HEK293 (cell line): ENCODE results near the gene MZB1.
A peak's percentile ranks its signal among the peaks of the same experiment; 100 is the strongest.

Experiments
- CTCF ChIA-PET: fragments of 350-600 bp; formaldehyde crosslinking; extraction: SDS; loops from one replicate; lab custom pipeline; 2021; ENCODE audit warnings: antibody characterized with exemption; lab: Yijun Ruan, JAX
- POLR2A ChIA-PET: fragments of 300-600 bp; formaldehyde crosslinking; extraction: SDS; loops from one replicate; lab custom pipeline; 2020; ENCODE audit warnings: antibody characterized with exemption, inconsistent platforms; lab: Yijun Ruan, JAX
- H3K27ac ChIP-seq: fragments of 200-500 bp; sonication (Bioruptor generic); 2 replicates; pipeline ENCODE4 v1.5.1; 2014; ENCODE audit warnings: low read depth, low read length, control low read depth, inconsistent platforms; ENCODE audit errors: extremely low read depth
- H3K36me3 ChIP-seq, 2 experiments: fragments of 200-500 bp in 1 of 2; sonication (Bioruptor generic) in 1 of 2; 1 replicate in 1 of 2; 2 replicates in 1 of 2; pipeline ENCODE4 v1.5.1; 2014 to 2017; ENCODE audit warnings: inconsistent platforms in 2 of 2, low read length in 2 of 2; ENCODE audit not compliant: control insufficient read depth in 2 of 2, insufficient read depth in 1 of 2
- H3K4me1 ChIP-seq: fragments of 200-500 bp; sonication (Bioruptor generic); 2 replicates; pipeline ENCODE4 v1.5.1; 2014; ENCODE audit warnings: mild to moderate bottlenecking, low read length, inconsistent platforms; ENCODE audit not compliant: control insufficient read depth, insufficient read depth
- H3K4me3 ChIP-seq: 2 replicates; pipeline ENCODE4 v1.5.1; 2011; ENCODE audit warnings: low read depth, mild to moderate bottlenecking, control low read depth, low read length, moderate library complexity
- H3K9me3 ChIP-seq: fragments of 200-500 bp; sonication (Bioruptor generic); 2 replicates; pipeline ENCODE4 v1.5.1; 2014; ENCODE audit warnings: low read depth, low read length, inconsistent platforms; ENCODE audit not compliant: control insufficient read depth, insufficient read depth
- BCL11A ChIP-seq: fragments of 450-650 bp; formaldehyde crosslinking; IDR thresholded peaks from 2 replicates; pipeline ENCODE4 v1.5.1; 2016; ENCODE audit warnings: low read depth, missing biosample characterization, missing genetic modification characterization
- IKZF3 ChIP-seq: fragments of 450-650 bp; IDR thresholded peaks from 2 replicates; pipeline ENCODE4 v1.5.0; 2018; ENCODE audit warnings: missing biosample characterization, mild to moderate bottlenecking, missing genetic modification characterization, moderate library complexity
- KLF7 ChIP-seq: fragments of 450-650 bp; formaldehyde crosslinking; IDR thresholded peaks from 2 replicates; pipeline ENCODE4 v1.5.1; 2016; ENCODE audit warnings: missing biosample characterization, missing genetic modification characterization, borderline replicate concordance
- SP7 ChIP-seq: fragments of 450-650 bp; formaldehyde crosslinking; IDR thresholded peaks from 2 replicates; pipeline ENCODE4 v1.5.1; 2016; ENCODE audit warnings: missing biosample characterization, missing genetic modification characterization
- ZNF133 ChIP-seq: fragments of 450-650 bp; formaldehyde crosslinking; IDR thresholded peaks from 2 replicates; pipeline ENCODE4 v1.5.1; 2016; ENCODE audit warnings: missing biosample characterization, missing genetic modification characterization
- ZNF140 ChIP-seq: fragments of 450-650 bp; formaldehyde crosslinking; IDR thresholded peaks from 2 replicates; pipeline ENCODE4 v1.5.1; 2016; ENCODE audit warnings: missing biosample characterization, missing genetic modification characterization
- ZNF24 ChIP-seq: fragments of 450-650 bp; formaldehyde crosslinking; IDR thresholded peaks from 2 replicates; pipeline ENCODE4 v1.5.1; 2016; ENCODE audit warnings: missing biosample characterization, missing genetic modification characterization
- ZNF391 ChIP-seq: fragments of 450-650 bp; formaldehyde crosslinking; IDR thresholded peaks from 2 replicates; pipeline ENCODE4 v1.5.1; 2016; ENCODE audit warnings: low read depth, missing biosample characterization, missing genetic modification characterization, borderline replicate concordance
- ZNF544 ChIP-seq: fragments of 450-650 bp; formaldehyde crosslinking; IDR thresholded peaks from 2 replicates; pipeline ENCODE4 v1.5.0; 2017; ENCODE audit warnings: missing biosample characterization, missing genetic modification characterization
- ZNF549 ChIP-seq: fragments of 450-650 bp; IDR thresholded peaks from 2 replicates; pipeline ENCODE4 v1.5.1; 2018; ENCODE audit warnings: missing biosample characterization, missing genetic modification characterization, mild to moderate bottlenecking, inconsistent platforms, moderate library complexity
- ZNF624 ChIP-seq: fragments of 450-650 bp; formaldehyde crosslinking; IDR thresholded peaks from 2 replicates; pipeline ENCODE4 v1.5.1; 2017; ENCODE audit warnings: missing biosample characterization, missing genetic modification characterization
- TF ChIP-seq, protein P1 (sequence below): fragments of 450-650 bp; formaldehyde crosslinking; IDR thresholded peaks from 2 replicates; pipeline ENCODE4 v1.5.1; 2016; ENCODE audit warnings: missing biosample characterization, missing genetic modification characterization
- TF ChIP-seq, protein P2 (sequence below): fragments of 450-650 bp; formaldehyde crosslinking; IDR thresholded peaks from 2 replicates; pipeline ENCODE4 v1.5.1; 2016; ENCODE audit warnings: missing biosample characterization, missing genetic modification characterization
- TF ChIP-seq, protein P3 (sequence below): fragments of 450-650 bp; formaldehyde crosslinking; IDR thresholded peaks from 2 replicates; pipeline ENCODE4 v1.5.0; 2017; ENCODE audit warnings: missing biosample characterization, missing genetic modification characterization, borderline replicate concordance

MZB1 gene

DNA sequence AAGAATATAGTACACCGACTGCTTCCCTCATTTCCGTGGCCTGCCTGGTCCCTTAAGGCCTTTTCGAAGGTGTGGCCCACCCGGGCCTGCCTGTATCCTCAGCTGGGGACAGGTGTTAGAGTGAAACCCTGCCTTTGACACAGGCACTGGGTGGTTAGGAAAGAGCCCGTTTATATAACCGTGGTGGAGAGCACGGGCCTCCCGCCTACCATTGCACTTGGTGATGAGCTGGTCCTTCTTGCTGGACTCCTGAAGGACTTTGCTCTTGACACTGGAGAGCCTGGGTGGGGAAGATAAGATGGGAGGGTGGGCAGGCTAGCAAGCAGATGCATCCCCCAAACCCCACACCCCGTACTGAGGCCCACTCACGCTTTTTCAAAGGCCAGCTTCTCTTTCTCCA, 11.8 kb upstream of the MZB1 start:
- Histone ChIP-seq H3K27ac (no peak overlapping the region), H3K9me3 (no peaks in the 10 kb centered on the region), H3K4me1 (peaks cover 5% of the 10 kb centered on the region; the same call in 1 of the 2 replicates), H3K4me3 (no peak overlapping the region), H3K36me3 (peaks cover 0 to 12% of the 10 kb centered on the region in 2 experiments; a peak in 2 of 3 replicates)
- TF ChIP-seq IKZF3 (tag by site-specific recombination) (no peak), ZNF624 (tag by site-specific recombination) (no peak), ZNF133 (tag by site-specific recombination) (peak; percentile 72; the same call in 1 of the 2 replicates), ZNF140 (tag by site-specific recombination) (no peak)
- POLR2A ChIA-PET, result no interaction called here
- CTCF ChIA-PET, result interaction anchor here (0.6 to 2.8 kb wide), 10 partner anchors 10 to 398 kb away, joined by 3 to 18 read pairs (median 4); no protein-coding TSS in a partner anchor

DNA sequence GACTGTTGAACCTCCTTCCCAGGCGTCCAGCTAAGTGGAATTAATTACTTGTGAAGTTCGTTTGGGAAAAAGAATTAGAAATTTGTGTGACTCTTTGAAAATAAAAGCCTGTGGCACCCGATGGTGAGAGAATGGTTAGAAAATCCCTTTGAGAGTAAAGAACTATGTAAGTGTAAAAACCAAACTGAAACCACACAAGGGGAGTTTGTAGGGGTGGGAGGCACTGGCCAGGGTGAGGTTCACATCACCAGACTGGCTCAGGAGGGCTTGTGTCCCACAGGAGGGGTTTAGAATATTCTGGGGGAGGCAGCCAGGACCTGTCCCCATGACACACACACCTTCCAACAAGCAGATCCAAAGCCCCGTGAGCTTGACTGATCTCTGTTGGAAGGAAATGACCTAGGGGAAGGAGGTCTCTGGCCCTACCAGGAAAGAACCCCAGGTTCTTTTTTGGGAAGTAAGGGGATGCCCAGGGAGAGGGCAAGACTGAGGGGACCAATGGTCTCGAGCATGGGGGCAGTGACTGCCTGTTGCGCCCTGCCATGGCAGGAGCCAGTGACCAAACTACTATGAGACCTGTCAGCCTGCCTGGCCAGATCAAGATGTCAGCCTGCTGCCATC, 9.9 kb upstream of the MZB1 start:
- TF ChIP-seq SP7 (tag by site-specific recombination), result no peak
- TF ChIP-seq ZNF549 (tag by site-specific recombination), result no peak
- no peak for TF ChIP-seq ZNF24 (tag by site-specific recombination)
- POLR2A ChIA-PET, result no interaction called here
- Histone ChIP-seq H3K4me1 (peaks cover 5% of the 10 kb centered on the region; the same call in 1 of the 2 replicates), H3K27ac (no peak overlapping the region), H3K36me3 (peaks cover 0 to 12% of the 10 kb centered on the region in 2 experiments; a peak in 2 of 3 replicates), H3K9me3 (no peaks in the 10 kb centered on the region), H3K4me3 (no peak overlapping the region)
- CTCF ChIA-PET, result interaction anchor here (0.7 kb wide), 1 partner anchor 17 kb away, joined by 3 read pairs; no protein-coding TSS in a partner anchor

DNA sequence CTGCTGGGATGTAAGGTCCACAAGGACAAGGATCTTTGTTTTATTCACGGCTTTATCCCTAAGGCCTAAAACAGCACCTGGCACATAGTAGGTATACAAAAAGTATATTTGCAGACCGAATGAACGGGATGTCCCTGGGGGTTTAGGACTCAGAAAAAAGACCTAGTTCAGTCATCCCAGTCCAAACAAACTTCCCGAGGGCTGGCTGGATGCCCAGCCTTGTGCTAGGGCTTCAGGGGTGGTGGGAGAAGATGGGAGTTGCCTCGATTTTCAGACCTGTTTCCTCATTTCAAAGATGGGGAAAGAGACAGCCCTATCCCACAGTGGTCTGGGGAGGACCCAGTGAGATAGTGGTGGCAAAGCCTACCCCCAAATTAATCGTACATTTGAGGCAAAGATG, 8.2 kb upstream of the MZB1 start:
- CTCF ChIA-PET, result interaction anchor here (0.7 kb wide), 1 partner anchor 1180 kb away, joined by 3 read pairs; no protein-coding TSS in a partner anchor
- no peaks in the 10 kb centered on the region for H3K9me3 ChIP-seq

More for the DNA sequence above, 8.2 kb upstream of the MZB1 start:
- H3K4me1 ChIP-seq, result no peaks in the 10 kb centered on the region; the same call in 1 of the 2 replicates
- no peak overlapping the region for H3K27ac ChIP-seq
- no peak overlapping the region for H3K4me3 ChIP-seq
- TF ChIP-seq, protein P1, sequence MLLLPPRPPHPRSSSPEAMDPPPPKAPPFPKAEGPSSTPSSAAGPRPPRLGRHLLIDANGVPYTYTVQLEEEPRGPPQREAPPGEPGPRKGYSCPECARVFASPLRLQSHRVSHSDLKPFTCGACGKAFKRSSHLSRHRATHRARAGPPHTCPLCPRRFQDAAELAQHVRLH (tag by site-specific recombination), result no peak
- TF ChIP-seq ZNF391, result no peak
- TF ChIP-seq ZNF549 (tag by site-specific recombination), result no peak
- TF ChIP-seq ZNF544, result no peak
- TF ChIP-seq, protein P2, sequence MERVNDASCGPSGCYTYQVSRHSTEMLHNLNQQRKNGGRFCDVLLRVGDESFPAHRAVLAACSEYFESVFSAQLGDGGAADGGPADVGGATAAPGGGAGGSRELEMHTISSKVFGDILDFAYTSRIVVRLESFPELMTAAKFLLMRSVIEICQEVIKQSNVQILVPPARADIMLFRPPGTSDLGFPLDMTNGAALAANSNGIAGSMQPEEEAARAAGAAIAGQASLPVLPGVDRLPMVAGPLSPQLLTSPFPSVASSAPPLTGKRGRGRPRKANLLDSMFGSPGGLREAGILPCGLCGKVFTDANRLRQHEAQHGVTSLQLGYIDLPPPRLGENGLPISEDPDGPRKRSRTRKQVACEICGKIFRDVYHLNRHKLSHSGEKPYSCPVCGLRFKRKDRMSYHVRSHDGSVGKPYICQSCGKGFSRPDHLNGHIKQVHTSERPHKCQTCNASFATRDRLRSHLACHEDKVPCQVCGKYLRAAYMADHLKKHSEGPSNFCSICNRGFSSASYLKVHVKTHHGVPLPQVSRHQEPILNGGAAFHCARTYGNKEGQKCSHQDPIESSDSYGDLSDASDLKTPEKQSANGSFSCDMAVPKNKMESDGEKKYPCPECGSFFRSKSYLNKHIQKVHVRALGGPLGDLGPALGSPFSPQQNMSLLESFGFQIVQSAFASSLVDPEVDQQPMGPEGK (tag by site-specific recombination), result no peak
- TF ChIP-seq, protein P3, sequence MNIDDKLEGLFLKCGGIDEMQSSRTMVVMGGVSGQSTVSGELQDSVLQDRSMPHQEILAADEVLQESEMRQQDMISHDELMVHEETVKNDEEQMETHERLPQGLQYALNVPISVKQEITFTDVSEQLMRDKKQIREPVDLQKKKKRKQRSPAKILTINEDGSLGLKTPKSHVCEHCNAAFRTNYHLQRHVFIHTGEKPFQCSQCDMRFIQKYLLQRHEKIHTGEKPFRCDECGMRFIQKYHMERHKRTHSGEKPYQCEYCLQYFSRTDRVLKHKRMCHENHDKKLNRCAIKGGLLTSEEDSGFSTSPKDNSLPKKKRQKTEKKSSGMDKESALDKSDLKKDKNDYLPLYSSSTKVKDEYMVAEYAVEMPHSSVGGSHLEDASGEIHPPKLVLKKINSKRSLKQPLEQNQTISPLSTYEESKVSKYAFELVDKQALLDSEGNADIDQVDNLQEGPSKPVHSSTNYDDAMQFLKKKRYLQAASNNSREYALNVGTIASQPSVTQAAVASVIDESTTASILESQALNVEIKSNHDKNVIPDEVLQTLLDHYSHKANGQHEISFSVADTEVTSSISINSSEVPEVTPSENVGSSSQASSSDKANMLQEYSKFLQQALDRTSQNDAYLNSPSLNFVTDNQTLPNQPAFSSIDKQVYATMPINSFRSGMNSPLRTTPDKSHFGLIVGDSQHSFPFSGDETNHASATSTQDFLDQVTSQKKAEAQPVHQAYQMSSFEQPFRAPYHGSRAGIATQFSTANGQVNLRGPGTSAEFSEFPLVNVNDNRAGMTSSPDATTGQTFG (tag by site-specific recombination), result no peak
- no peak for TF ChIP-seq BCL11A (tag by site-specific recombination)
- no peak for TF ChIP-seq KLF7
- POLR2A ChIA-PET, result no interaction called here
- H3K36me3 ChIP-seq, result peaks cover 0 to 12% of the 10 kb centered on the region in 2 experiments; a peak in 2 of 3 replicates
